Stimulated activated naive CD8-positive, alpha-beta T cell treated with anti-CD3 and anti-CD28 coated beads, Interleukin-15, amount 100 ng/mL, for 72 hours (primary cell): ENCODE data around the gene RTP5.
A peak's percentile ranks its signal among the peaks of the same experiment; 100 is the strongest.
"Not testable (repeated sequence)": the region's sequence is repeated elsewhere in the genome, so short reads cannot be mapped to it uniquely, and the experiment has no call there.

Experiments used
- ATAC-seq: fragments of 150-1000 bp; cut with Tn5 transposase; 2 replicates; pipeline ENCODE4 v1.10.0; 2021; ENCODE audit warnings: mild to moderate bottlenecking, moderate library complexity
- DNase-seq, 2 donors: peaks; one replicate each; pipeline ENCODE4 v3.0.0; 2021 to 2022
- H3K27ac Mint-ChIP-seq, 2 donors: one replicate each; pipeline ENCODE4 v1.8.0; 2022; ENCODE audit warnings: mild to moderate bottlenecking in 2 of 2, mixed read lengths in 2 of 2, moderate library complexity in 2 of 2
- H3K27me3 Mint-ChIP-seq: one replicate; pipeline ENCODE4 v1.8.0; 2022; ENCODE audit warnings: mixed read lengths
- H3K4me1 Mint-ChIP-seq: one replicate; pipeline ENCODE4 v1.8.0; 2022; ENCODE audit warnings: mild to moderate bottlenecking, mixed read lengths
- H3K4me3 Mint-ChIP-seq, 2 donors: one replicate each; pipeline ENCODE4 v1.8.0; 2022; ENCODE audit warnings: mild to moderate bottlenecking in 2 of 2, mixed read lengths in 2 of 2, moderate library complexity in 1 of 2
- H3K9me3 Mint-ChIP-seq, 2 donors: one replicate each; pipeline ENCODE4 v1.8.0; 2022; ENCODE audit warnings: mixed read lengths in 2 of 2

RTP5 gene

DNA sequence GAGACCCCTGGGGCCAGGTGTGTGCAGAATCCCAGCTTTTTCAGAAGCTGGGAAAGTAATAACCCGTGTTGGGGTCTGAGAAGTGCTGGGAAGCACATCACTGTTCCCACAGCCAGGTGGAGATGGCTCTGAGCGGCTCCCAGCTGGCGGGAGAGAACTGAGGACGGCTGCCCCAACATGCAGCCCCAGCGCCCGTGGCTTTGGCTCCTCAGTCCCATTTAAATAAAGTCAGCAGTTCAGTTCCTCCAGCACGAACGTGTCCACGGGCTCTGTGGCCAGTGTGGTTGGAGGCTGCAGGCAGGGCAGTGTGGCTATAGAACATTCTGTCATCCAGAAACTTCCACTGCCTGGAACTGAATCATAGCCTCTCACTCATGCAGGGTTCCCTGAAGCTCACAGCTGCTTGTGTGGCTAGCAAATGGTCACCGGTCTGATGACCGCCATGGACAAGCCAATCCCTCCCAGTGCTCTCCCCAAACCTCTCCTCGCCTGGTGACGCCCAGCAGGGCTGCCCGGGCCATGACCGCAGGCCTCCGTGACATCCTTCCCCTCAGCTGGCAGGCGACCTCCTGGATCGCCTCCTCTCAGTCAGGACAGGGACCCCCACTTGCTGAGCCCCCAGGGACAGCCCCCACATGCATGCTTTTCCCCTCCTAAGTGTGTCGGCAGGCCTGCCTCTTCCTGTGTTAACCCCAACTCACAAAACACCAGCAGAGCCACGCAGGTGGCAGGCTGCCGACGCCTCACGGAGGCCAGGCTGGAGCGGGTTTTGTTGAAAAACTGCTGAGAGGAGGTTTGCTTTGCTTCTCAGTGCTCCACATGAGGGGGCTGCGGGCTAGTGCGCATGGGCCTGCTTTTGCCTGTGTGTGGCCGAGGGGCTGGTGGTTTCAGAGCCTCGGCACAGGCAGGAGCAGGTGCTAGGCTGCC is 1.3 kb downstream of the RTP5 start:
- Mint-ChIP-seq H3K4me1 (peaks cover 80% of the 10 kb centered on the region), H3K4me3 (peak overlapping the region; percentile 35 to 71), H3K27me3 (peaks cover 10% of the 10 kb centered on the region), H3K27ac (peak overlapping the region in 1 of 2 donors; percentile 81), H3K9me3 (no peaks in the 10 kb centered on the region)
- ATAC-seq: peak; percentile 26
- peak in 1 of 2 donors; percentile 45 for DNase-seq

DNA sequence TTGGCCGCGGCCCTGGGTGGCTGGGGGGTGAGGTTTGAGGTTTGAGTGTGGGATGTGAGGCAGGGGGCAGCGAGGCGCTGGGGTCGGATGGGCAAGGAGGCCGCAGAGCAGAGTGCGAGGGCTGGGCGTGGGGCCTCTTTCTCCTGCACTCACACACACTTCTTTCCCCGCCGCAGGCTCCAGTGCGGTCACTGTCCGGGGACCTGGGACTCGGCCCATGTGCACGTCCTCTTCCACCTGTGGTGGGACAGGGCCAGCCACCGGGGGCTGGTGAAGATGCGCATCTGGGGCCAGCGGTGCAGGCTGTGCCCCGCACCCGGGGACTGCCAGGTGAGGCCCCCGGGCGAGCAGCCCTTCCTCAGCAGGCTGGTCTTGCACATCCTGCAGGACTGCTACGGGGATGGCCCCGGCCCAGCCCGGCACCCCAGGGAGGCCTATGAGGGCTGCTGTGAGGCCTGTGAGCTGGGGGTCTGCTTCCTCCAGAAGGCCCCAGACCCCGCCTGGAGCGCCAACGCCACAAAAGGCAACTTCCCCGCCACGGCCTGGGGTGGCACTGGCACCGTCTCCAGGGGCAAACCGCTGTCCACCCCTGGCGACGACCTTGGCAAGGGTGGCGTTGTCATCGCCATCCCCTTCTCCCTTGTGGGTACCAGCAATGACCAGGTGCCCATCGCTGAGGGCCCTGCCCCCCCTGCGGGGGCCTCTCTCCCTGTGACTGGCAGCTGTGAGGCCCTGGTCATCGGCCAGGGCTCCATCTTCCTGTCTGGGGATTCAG is 2.2 kb downstream of the RTP5 start:
- DNase-seq: no peak
- Mint-ChIP-seq H3K4me3 (peak overlapping the region; percentile 35 to 71), H3K27me3 (peaks cover 7% of the 10 kb centered on the region), H3K4me1 (peaks cover 75% of the 10 kb centered on the region), H3K27ac (peak overlapping the region in 1 of 2 donors; percentile 81), H3K9me3 (no peaks in the 10 kb centered on the region)
- ATAC-seq: no peak

DNA sequence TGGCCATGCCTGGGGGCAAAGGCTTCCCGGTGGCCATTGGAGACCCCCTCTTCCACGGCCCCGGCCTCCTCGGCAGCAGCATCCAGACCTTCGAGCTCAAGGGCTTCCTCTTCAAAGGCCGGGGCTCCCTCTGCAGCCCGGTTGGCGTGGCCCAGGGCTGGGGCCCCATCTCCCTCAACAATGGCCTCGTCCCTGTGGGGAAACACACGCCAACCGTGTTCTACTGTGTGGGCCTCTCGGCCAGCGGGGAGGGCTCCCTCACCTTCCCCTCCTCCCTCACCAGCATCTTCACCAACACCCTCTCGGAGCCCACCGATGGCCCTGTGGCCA is 2.7 kb downstream of the RTP5 start:
- H3K4me1 Mint-ChIP-seq: peaks cover 69% of the 10 kb centered on the region
- peaks cover 7% of the 10 kb centered on the region for H3K27me3 Mint-ChIP-seq
- DNase-seq (no peak), ATAC-seq (no peak)
- H3K4me3 Mint-ChIP-seq: no peak overlapping the region
- no peak overlapping the region for H3K27ac Mint-ChIP-seq
- no peaks in the 10 kb centered on the region for H3K9me3 Mint-ChIP-seq

DNA sequence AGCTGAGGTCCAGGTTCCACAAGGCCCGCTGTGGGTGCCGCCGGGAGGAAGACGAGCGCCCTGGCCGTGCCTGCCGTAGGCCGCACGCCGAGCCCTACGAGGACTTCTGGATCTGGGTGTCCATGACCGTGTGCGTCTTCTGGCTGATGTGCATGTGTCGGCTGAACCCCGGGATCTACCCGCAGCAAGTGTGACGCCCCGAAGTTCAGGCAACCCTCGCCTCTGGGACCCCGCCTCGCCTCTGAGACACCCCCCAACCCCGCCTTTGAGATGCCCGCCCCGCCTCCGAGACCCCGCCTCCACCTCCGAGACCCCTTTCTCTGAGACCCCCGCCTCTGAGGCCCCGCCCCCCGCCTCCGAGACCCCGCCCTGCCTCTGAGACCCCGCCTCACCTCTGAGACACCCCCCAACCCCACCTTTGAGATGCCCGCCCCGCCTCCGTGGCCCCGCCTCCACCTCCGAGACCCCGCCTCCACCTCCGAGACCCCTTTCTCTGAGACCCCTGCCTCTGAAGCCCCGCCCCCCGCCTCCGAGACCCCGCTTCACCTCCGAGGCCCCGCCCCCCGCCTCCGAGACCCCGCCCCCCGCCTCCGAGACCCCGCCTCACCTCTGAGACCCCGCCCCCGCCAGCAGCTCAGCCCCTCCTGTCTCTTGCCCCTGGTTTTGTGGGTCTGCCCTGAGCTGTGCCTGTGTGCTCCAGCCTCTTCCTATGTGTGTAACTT is 3.7 kb downstream of the RTP5 start:
- H3K27ac Mint-ChIP-seq: peak overlapping the region in 1 of 2 donors; percentile 90
- H3K9me3 Mint-ChIP-seq: no peaks in the 10 kb centered on the region
- peaks cover 59% of the 10 kb centered on the region for H3K4me1 Mint-ChIP-seq
- H3K27me3 Mint-ChIP-seq: peaks cover 7% of the 10 kb centered on the region
- DNase-seq (no peak), ATAC-seq (no peak)
- no peak overlapping the region for H3K4me3 Mint-ChIP-seq

DNA sequence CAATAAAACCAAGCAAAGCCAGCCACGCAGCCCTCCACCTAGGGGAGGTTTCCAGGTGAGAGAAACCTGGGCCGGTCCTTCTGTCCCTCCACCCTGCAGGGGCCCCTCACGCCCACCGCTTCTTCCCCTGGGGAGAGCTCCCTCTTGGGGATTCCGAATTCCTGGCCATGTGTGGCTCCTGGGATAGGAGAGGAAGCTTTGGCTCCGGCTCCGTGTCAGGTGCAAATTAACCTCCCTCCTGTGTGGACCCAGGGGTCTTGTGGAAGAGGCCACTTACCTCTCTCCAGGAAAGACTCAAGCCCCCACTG is 4.2 kb downstream of the RTP5 start:
- Mint-ChIP-seq H3K27me3 (peaks cover 7% of the 10 kb centered on the region), H3K9me3 (no peaks in the 10 kb centered on the region), H3K27ac (peak overlapping the region in 1 of 2 donors; percentile 90), H3K4me3 (no peak overlapping the region), H3K4me1 (peaks cover 54% of the 10 kb centered on the region)
- no peak for DNase-seq
- no peak for ATAC-seq

DNA sequence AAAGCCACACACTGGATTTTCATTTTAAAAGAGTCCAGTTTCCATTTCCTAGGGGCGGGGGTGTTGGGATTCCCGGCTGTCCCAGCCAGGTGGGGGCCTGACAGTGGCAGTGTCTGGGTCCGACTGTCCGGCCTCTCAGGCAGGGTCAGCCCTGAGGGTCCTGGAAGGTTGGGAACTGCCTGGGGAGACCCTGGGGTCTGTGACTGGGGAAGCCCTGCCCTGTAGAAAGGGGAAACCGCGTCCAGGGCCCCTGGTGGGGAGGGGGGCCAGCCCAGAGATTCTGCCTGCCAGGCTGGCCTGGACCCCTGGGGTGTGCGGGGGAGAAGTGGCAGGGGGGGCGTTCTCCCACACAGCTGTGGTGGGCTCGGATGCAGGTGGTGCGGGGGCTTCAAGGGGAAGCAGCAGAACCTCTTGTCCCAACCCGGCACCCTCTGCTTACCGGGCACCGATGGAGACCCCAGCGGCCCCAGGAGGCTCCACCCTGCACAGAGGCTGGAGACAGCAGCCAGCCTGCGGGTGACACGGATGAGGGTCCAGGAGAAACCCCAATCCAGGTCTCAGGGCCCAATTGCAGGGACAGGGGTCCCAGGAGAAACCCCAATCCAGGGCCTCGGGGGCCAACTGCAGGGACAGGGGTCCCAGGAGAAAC is 4.9 kb downstream of the RTP5 start:
- Mint-ChIP-seq H3K4me3 (no peak overlapping the region), H3K4me1 (peaks cover 48% of the 10 kb centered on the region), H3K27ac (no peak overlapping the region), H3K9me3 (no peaks in the 10 kb centered on the region), H3K27me3 (peaks cover 7% of the 10 kb centered on the region)
- DNase-seq: no peak
- no peak for ATAC-seq

DNA sequence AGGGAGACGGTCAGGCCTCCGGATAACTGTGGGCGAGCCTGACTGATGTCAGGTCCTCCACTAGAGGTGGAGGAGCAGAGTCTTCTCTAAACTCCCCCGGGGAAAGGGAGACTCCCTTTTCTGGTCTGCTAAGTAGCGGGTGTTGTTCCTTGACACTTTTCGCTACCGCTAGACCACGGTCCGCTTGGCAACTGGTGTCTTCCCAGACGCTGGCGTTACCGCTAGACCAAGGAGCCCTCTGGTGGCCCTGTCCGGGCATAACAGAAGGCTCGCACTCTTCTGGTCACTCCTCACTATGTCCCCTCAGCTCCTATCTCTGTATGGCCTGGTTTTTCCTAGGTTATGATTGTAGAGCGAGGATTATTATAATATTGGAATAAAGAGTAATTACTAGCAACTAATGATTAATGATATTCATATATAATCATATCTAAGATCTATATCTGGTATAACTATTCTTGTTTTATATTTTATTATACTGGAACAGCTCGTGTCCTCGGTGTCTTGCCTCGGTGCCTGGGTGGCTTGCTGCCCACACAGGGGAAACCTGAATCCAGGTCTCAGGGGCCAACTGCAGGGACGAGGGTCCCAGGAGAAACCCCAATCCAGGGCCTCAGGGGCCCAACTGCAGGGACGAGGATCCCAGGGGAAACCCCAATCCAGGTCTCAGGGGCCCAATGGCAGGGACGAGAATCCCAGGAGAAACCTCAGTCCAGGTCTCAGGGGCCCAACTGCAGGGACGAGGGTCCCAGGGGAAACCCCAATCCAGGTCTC is 6.4 kb downstream of the RTP5 start:
- H3K27ac Mint-ChIP-seq, ATAC-seq, H3K9me3 Mint-ChIP-seq, H3K4me3 Mint-ChIP-seq, H3K27me3 Mint-ChIP-seq: not testable (repeated sequence)
- DNase-seq: peak in 1 of 2 donors; percentile 50
- peaks cover 50% of the 10 kb centered on the region for H3K4me1 Mint-ChIP-seq

DNA sequence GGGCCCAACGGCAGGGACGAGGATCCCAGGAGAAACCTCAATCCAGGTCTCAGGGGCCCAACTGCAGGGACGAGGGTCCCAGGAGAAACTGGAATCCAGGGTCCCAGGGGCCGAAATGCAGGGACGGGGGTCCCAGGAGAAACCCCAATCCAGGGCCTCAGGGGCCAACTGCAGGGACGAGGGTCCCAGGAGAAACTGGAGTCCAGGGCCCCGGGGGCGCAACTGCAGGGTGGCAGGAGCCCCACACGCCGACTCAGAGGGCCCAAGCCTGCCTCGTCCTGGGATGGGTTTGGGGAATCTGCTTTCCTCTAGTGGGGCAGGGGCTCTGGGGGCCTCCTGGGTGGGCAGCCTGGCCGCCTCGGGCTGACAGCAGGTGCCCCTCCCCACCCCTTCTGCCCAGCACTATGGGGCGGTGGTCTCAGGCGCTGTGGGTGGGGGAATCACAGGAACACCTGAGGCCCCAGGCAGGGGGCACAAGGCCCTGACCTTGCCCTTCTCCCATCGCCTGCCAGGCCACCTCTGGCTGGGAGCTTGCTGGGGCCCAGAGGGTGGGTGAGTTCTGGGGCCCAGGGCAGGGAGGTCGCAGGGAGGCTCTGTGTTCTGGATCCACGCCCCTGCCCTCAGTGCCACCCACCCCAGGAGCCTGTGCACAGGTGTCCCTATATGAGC is 7.1 kb downstream of the RTP5 start:
- Mint-ChIP-seq H3K27ac (no peak overlapping the region), H3K9me3 (no peaks in the 10 kb centered on the region), H3K4me3 (no peak overlapping the region), H3K4me1 (peaks cover 49% of the 10 kb centered on the region), H3K27me3 (no peaks in the 10 kb centered on the region)
- DNase-seq (no peak), ATAC-seq (no peak)

DNA sequence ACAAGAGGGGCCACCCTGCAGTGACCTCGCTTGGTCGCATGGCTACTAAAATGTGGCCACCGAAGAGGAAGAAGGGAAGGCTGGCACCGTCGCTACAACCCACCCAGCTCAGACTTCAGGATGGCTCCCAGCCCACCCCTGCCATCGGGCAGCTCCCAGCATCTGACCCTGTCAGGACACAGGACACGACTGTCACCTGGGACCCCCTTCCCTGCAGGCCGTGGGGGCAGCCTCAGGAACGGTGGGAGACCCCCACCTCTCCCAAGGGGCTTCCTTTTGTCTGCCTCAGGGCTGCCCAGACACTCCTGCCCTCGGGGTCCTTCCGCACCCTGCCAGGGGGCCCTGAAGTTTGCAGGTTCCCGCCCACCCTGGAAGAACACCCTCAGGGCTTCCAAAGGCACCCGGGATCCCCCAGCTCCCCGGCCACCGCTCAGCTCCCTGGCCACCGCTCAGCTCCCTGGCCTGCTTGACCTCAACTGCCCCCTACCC is 7.7 kb downstream of the RTP5 start:
- Mint-ChIP-seq H3K9me3 (no peaks in the 10 kb centered on the region), H3K4me1 (peaks cover 45% of the 10 kb centered on the region), H3K27me3 (no peaks in the 10 kb centered on the region), H3K4me3 (no peak overlapping the region), H3K27ac (no peak overlapping the region)
- ATAC-seq (no peak), DNase-seq (no peak)

DNA sequence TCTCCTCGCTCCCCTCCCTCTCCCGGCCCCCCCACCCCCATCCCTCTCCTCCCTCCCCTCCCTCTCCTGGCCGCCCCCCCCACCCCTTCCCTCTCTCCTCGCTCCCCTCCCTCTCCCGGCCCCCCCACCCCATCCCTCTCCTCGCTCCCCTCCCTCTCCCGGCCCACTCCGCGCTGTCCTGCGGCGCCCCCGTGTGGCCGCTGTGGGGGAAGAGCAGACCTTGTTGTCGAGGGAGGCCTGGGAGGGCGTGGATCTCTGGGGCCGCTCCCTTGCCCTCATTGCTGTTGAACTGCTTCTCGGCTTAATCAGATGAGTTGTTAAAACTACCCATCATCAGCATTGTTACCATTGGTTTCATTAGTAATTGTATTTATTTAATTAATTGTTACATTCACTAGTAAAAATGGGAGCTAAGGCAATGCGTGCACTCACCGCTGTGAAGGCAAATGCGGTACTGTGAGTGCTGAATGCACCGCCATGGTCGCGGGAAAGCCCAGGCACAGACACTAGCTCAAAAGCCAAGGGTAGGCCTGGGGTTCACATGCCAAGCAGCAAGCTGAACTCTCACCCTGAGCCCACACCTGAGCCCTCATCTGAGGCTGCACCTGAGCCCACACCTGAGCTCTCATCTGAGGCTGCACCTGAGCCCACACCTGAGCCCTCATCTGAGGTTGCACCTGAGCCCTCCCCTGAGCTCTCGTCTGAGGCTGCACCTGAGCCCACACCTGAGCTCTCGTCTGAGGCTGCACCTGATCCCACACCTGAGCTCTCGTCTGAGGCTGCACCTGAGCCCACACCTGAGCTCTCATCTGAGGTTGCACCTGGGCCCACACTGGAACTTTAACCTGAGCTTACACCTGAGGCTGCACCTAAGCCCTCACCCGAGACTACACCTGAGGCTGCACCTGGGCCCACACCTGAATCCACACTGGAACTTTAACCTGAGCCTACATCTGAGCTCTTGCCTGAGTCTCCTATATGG is 8.8 kb downstream of the RTP5 start:
- no peak overlapping the region for H3K4me3 Mint-ChIP-seq
- DNase-seq (peak; percentile 75 to 80), ATAC-seq (no peak)
- H3K27ac Mint-ChIP-seq: no peak overlapping the region
- H3K4me1 Mint-ChIP-seq: peaks cover 50% of the 10 kb centered on the region
- no peaks in the 10 kb centered on the region for H3K9me3 Mint-ChIP-seq
- H3K27me3 Mint-ChIP-seq: no peaks in the 10 kb centered on the region

DNA sequence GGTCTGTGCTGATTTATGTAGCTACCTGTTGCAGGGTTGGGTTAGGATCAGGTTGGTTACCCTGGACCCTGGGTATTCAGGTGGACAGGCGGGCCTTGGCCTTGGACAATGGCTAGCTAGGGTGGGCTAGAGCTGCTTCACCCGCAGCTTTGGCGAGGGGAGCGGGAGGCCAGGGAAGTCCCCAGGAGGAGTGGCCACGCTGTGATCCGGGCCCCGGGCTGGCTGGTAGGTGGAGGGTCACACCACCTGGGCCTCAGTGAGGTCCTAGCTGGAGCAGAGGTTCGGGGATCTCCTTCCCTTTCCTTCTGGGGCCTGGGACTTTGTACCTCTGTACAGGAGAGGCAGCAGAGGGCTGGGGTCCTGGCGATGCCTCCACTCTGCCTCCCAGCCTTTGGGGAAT is 9.8 kb downstream of the RTP5 start:
- DNase-seq (no peak), ATAC-seq (no peak)
- Mint-ChIP-seq H3K27me3 (no peaks in the 10 kb centered on the region), H3K9me3 (no peaks in the 10 kb centered on the region), H3K27ac (peak overlapping the region in 1 of 2 donors; percentile 19), H3K4me3 (no peak overlapping the region), H3K4me1 (peaks cover 49% of the 10 kb centered on the region)

DNA sequence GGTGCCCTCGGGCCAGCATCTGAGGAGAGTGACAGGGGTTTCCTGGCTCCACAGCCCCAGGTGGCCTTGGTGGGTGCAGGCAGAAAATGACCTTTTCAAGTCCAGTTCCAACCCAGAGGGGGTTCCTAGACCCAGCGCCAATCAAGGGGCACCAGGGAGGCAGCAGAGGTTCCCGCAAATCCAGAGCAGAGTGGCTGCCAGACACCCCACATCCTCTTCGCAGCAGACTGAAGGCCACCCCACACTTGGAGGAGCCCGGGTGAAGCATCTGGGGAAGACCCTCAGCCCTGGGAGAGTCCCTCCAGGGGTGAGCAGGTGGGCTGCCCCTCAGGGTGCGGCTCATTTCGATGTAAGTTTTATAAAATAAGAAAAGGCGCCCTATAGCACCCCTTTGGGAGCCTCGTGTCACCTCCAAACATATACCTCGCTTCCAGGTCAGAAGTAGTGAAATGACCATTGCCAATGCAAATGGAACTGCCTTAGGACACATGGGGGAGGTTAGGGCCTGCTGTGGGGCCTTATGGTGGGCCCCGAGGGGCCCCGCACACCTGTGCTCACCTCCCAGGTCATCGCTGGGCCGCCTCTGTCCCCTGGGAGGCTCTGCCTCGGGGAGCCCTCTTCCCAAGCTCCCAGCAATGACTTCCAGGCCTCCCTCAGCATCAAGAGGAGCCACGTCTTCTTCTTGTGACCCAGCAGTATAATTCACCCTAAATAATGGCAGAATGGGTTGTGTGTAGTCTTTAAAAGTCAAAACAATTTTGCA is 11.0 kb downstream of the RTP5 start:
- ATAC-seq (no peak), DNase-seq (no peak)
- Mint-ChIP-seq H3K4me3 (peak overlapping the region; percentile 86 to 95), H3K27ac (peak overlapping the region; percentile 91 to 98), H3K27me3 (no peaks in the 10 kb centered on the region), H3K9me3 (no peaks in the 10 kb centered on the region), H3K4me1 (peaks cover 55% of the 10 kb centered on the region)
